Measurements from ENCODE around the gene ARHGAP28. TPM values are rescaled to one million over a fixed set of nuclear protein-coding genes. Genes with fewer than 3 reads are reported as not detected.

ARHGAP28 gene
- total and polyA plus RNA-seq, 10 of the 15 experiments (the other 5 are each of a cell fraction or from before 2014, with no cell fraction given): not detected

DNA sequence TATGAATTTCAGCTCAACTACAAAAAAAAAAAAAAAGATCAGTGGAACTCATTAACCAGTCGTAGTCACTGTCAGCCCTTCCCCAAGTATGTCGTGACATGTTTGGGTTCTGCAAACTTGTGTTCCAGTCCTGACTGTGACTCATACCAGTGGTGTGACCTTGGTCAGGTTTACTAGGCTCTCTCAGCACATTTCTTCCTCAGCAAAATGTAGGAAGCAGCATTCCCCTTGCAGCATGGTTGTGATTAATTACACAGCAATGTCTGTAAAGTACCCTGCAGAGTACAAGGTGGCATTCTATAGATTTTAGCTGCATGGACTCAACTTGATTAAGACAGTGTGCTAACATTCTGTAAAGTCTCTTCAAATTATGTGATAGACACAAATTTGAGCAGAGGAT is 231.1 kb downstream of the ARHGAP28 start:
- Histone ChIP-seq H3K79me2 (ENCODE audit: control insufficient read depth, insufficient read depth, low read length) (no peaks in the 10 kb centered on the region), H3K4me1 (ENCODE audit: control insufficient read depth, insufficient read depth, low read length) (no peaks in the 10 kb centered on the region), H3K9me3 (replicated peaks; ENCODE audit: control insufficient read depth, insufficient read depth, low read length) (no peaks in the 10 kb centered on the region), H3K27ac (ENCODE audit: control insufficient read depth, insufficient read depth) (no peak overlapping the region), H3K36me3 (ENCODE audit: control insufficient read depth in 2 of 2, insufficient read depth in 2 of 2, low read length in 1 of 2) (no peaks in the 10 kb centered on the region), H4K20me1 (ENCODE audit: control insufficient read depth, insufficient read depth) (no peaks in the 10 kb centered on the region), H2AFZ (ENCODE audit: control insufficient read depth, low read depth, low read length) (no peak overlapping the region), H3K9ac (ENCODE audit: control insufficient read depth, insufficient read depth, low read length) (no peak overlapping the region), H3K27me3 (replicated peaks in 1 of 2; ENCODE audit: control insufficient read depth in 2 of 2, insufficient read depth in 2 of 2, low read length in 1 of 2) (no peaks in the 10 kb centered on the region; a peak in 2 of 4 replicates), H3K4me3 (no peak overlapping the region), H3K4me2 (ENCODE audit: control insufficient read depth, insufficient read depth) (no peak overlapping the region)
- no TSS peak for BruUV-seq (replicated peaks)
- FAIRE-seq (no peak), DNase-seq (ENCODE audit: low read depth, low spot score) (no peak), ATAC-seq (no peak)
- in situ Hi-C loops (cut with MboI): loop anchor here (10.0 kb wide), 1 partner anchor 64 kb away; no protein-coding TSS in a partner anchor
- intact Hi-C loops (cut with micrococcal nuclease; ENCODE audit: unreplicated experiment): no loop called here
- CTCF ChIA-PET: no interaction called here
- SMC1A ChIA-PET (ENCODE audit: uncharacterized antibody, unreplicated experiment): no interaction called here
- RAD21 ChIA-PET (ENCODE audit: unreplicated experiment): no interaction called here
- 5% methylated on average over 2 of the region's 2 CpGs for WGBS (ENCODE audit: insufficient coverage, insufficient replicate concordance, low lambda C conversion rate, missing lambda C conversion rate)
- POLR2A ChIA-PET: no interaction called here
- TF ChIP-seq SIN3A (IDR thresholded peaks at IDR 0.05; ENCODE audit: low read depth, low read length) (no peak), EED (IDR thresholded peaks at IDR 0.05; ENCODE audit: low read depth) (no peak), NFYA (IDR thresholded peaks at IDR 0.05; ENCODE audit: borderline replicate concordance, low read depth, low read length) (no peak), FOS (IDR thresholded peaks at IDR 0.05; ENCODE audit: borderline replicate concordance, extremely low read depth, insufficient read length) (no peak), IRF4 (IDR thresholded peaks at IDR 0.05; ENCODE audit: low read depth, low read length) (no peak), RFX5 (IDR thresholded peaks at IDR 0.05; ENCODE audit: low read depth, low read length) (no peak), EZH2 (IDR thresholded peaks at IDR 0.05; ENCODE audit: borderline replicate concordance, control insufficient read depth, low read depth, low read length) (no peak), CHD2 (IDR thresholded peaks at IDR 0.05; ENCODE audit: borderline replicate concordance, low read depth, low read length) (no peak), ATF3 (IDR thresholded peaks at IDR 0.05; ENCODE audit: borderline replicate concordance, extremely low read depth, low read depth, low read length) (no peak), CEBPZ (IDR thresholded peaks at IDR 0.05; ENCODE audit: low read depth, low read length) (no peak)
- TF ChIP-seq, protein P1, sequence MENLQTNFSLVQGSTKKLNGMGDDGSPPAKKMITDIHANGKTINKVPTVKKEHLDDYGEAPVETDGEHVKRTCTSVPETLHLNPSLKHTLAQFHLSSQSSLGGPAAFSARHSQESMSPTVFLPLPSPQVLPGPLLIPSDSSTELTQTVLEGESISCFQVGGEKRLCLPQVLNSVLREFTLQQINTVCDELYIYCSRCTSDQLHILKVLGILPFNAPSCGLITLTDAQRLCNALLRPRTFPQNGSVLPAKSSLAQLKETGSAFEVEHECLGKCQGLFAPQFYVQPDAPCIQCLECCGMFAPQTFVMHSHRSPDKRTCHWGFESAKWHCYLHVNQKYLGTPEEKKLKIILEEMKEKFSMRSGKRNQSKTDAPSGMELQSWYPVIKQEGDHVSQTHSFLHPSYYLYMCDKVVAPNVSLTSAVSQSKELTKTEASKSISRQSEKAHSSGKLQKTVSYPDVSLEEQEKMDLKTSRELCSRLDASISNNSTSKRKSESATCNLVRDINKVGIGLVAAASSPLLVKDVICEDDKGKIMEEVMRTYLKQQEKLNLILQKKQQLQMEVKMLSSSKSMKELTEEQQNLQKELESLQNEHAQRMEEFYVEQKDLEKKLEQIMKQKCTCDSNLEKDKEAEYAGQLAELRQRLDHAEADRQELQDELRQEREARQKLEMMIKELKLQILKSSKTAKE (IDR thresholded peaks at IDR 0.05; ENCODE audit: low read depth, poor library complexity, severe bottlenecking): no peak
- TF ChIP-seq, protein P2, sequence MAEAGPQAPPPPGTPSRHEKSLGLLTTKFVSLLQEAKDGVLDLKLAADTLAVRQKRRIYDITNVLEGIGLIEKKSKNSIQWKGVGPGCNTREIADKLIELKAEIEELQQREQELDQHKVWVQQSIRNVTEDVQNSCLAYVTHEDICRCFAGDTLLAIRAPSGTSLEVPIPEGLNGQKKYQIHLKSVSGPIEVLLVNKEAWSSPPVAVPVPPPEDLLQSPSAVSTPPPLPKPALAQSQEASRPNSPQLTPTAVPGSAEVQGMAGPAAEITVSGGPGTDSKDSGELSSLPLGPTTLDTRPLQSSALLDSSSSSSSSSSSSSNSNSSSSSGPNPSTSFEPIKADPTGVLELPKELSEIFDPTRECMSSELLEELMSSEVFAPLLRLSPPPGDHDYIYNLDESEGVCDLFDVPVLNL (IDR thresholded peaks at IDR 0.05; ENCODE audit: low read depth, low read length): no peak
- TF ChIP-seq, protein P3, sequence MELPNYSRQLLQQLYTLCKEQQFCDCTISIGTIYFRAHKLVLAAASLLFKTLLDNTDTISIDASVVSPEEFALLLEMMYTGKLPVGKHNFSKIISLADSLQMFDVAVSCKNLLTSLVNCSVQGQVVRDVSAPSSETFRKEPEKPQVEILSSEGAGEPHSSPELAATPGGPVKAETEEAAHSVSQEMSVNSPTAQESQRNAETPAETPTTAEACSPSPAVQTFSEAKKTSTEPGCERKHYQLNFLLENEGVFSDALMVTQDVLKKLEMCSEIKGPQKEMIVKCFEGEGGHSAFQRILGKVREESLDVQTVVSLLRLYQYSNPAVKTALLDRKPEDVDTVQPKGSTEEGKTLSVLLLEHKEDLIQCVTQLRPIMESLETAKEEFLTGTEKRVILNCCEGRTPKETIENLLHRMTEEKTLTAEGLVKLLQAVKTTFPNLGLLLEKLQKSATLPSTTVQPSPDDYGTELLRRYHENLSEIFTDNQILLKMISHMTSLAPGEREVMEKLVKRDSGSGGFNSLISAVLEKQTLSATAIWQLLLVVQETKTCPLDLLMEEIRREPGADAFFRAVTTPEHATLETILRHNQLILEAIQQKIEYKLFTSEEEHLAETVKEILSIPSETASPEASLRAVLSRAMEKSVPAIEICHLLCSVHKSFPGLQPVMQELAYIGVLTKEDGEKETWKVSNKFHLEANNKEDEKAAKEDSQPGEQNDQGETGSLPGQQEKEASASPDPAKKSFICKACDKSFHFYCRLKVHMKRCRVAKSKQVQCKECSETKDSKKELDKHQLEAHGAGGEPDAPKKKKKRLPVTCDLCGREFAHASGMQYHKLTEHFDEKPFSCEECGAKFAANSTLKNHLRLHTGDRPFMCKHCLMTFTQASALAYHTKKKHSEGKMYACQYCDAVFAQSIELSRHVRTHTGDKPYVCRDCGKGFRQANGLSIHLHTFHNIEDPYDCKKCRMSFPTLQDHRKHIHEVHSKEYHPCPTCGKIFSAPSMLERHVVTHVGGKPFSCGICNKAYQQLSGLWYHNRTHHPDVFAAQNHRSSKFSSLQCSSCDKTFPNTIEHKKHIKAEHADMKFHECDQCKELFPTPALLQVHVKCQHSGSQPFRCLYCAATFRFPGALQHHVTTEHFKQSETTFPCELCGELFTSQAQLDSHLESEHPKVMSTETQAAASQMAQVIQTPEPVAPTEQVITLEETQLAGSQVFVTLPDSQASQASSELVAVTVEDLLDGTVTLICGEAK (IDR thresholded peaks at IDR 0.05; ENCODE audit: borderline replicate concordance): no peak
